TTC549 (cell line): ENCODE data around the gene NPTX1.

ENCODE experiments used
- FAIRE-seq: peaks from 2 replicates; lab custom pipeline; 2012; peaks lifted over from hg19 to GRCh38; lab: Jason Lieb, UNC

Gene NPTX1

GRCh38 chr17:80443498-80443897 lies 32.9 kb downstream of the NPTX1 start:
- no peak for FAIRE-seq

- FAIRE-seq, result no peak
Observed at GRCh38 chr17:80442764-80443163, 33.6 kb downstream of the NPTX1 start.

GRCh38 chr17:80442323-80442659 lies 34.1 kb downstream of the NPTX1 start:
- FAIRE-seq, result no peak

GRCh38 chr17:80441598-80442322 lies 34.6 kb downstream of the NPTX1 start:
- no peak for FAIRE-seq

- no peak for FAIRE-seq
Observed at GRCh38 chr17:80441133-80441578, 35.3 kb downstream of the NPTX1 start.

- FAIRE-seq, result no peak
Observed at GRCh38 chr17:80439499-80439898, 36.9 kb downstream of the NPTX1 start.

- no peak for FAIRE-seq
Observed at GRCh38 chr17:80438806-80439205, 37.6 kb downstream of the NPTX1 start.

GRCh38 chr17:80437532-80437931 lies 38.9 kb downstream of the NPTX1 start:
- no peak for FAIRE-seq

GRCh38 chr17:80433916-80434666 lies 42.3 kb downstream of the NPTX1 start:
- FAIRE-seq, result no peak

GRCh38 chr17:80432961-80433550 lies 43.4 kb downstream of the NPTX1 start:
- no peak for FAIRE-seq

- no peak for FAIRE-seq
Observed at GRCh38 chr17:80432350-80432955, 44.0 kb downstream of the NPTX1 start.

GRCh38 chr17:80431246-80432195 lies 44.9 kb downstream of the NPTX1 start:
- no peak for FAIRE-seq

GRCh38 chr17:80430446-80431245 lies 45.8 kb downstream of the NPTX1 start:
- FAIRE-seq, result no peak

- no peak for FAIRE-seq
Observed at GRCh38 chr17:80429356-80430275, 46.8 kb downstream of the NPTX1 start.

- no peak for FAIRE-seq
Observed at GRCh38 chr17:80428796-80429195, 47.6 kb downstream of the NPTX1 start.

- no peak for FAIRE-seq
Observed at GRCh38 chr17:80428363-80428762, 48.0 kb downstream of the NPTX1 start.

- no peak for FAIRE-seq
Observed at GRCh38 chr17:80427366-80428282, 48.8 kb downstream of the NPTX1 start.

- FAIRE-seq, result no peak
Observed at GRCh38 chr17:80426671-80427326, 49.6 kb downstream of the NPTX1 start.
